Measurements from ENCODE around the gene PDGFRA.

Gene PDGFRA

GRCh38 chr4:54217642-54218495 lies 11.2 kb upstream of the PDGFRA start:
- no peaks in the 10 kb centered on the region for H3K9me3 ChIP-seq (ENCODE audit: control extremely low read depth in 1 of 5, control insufficient read depth in 4 of 5, insufficient read depth in 2 of 5, low read depth in 1 of 5, low read length in 4 of 5)
- no peaks in the 10 kb centered on the region for H3K36me3 ChIP-seq (ENCODE audit: control insufficient read depth in 4 of 4, insufficient read depth in 4 of 4, low read length in 3 of 4)
- peaks cover 0 to 7% (median 6%) of the 10 kb centered on the region in 4 experiments for H3K4me1 ChIP-seq (ENCODE audit: control extremely low read depth in 1 of 4, control insufficient read depth in 4 of 4, insufficient read depth in 4 of 4, low read length in 3 of 4)
- H3K4me3 ChIP-seq (ENCODE audit: control insufficient read depth in 1 of 7, extremely low read depth in 1 of 7, insufficient read depth in 4 of 7, low read depth in 2 of 7, low read length in 6 of 7): peak overlapping the region; percentile 31 to 74 (median 55)
- no peak overlapping the region for H3K27ac ChIP-seq (ENCODE audit: insufficient read depth in 1 of 2, low read depth in 1 of 2, low read length in 2 of 2, poor library complexity in 1 of 2, severe bottlenecking in 2 of 2)
- WGBS (ENCODE audit: insufficient coverage): 1% methylated on average over 18 of the region's 23 CpGs
- POLR2A ChIA-PET: no interaction called here
- peaks cover 6 to 23% (median 8%) of the 10 kb centered on the region in 5 experiments for H3K27me3 ChIP-seq (replicated peaks in 2 of 5; ENCODE audit: control insufficient read depth in 4 of 5, insufficient read depth in 5 of 5, low read length in 4 of 5)
- CTCF ChIA-PET: interaction anchor here (0.6 to 8.9 kb wide), 18 partner anchors 8 to 1198 kb away, joined by 3 to 121 read pairs (median 4); partner anchors contain the start of gene PDGFRA
- DNase-seq: peak; percentile 75 to 85 (median 78)

DNA sequence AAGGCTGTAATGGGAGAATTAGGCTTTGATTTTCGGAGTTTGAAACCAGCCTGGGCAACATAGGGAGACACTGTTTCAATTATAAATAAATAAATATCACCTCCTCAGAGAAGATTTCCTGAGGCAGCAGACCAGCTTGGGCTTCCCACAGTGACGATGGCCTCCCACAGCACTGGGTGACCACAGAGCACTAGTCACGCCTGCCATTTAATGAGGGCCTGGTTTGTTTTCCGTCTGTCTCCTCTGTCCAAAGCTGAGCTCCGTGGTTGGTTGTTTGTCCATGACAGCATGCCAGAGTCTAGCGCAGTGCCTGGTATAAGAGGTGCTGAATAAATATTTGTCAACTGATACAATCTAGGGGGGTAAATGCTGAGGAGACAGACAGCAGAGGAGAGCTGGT lies 10.4 kb upstream of the PDGFRA start:
- peaks cover 7 to 32% (median 11%) of the 10 kb centered on the region in 5 experiments for H3K27me3 ChIP-seq (replicated peaks in 2 of 5; ENCODE audit: control insufficient read depth in 4 of 5, insufficient read depth in 5 of 5, low read length in 4 of 5)
- no peaks in the 10 kb centered on the region for H3K36me3 ChIP-seq (ENCODE audit: control insufficient read depth in 4 of 4, insufficient read depth in 4 of 4, low read length in 3 of 4)
- POLR2A ChIA-PET: no interaction called here
- WGBS (ENCODE audit: insufficient coverage): 98% methylated on average over 5 of the region's 6 CpGs
- no peak overlapping the region for H3K27ac ChIP-seq (ENCODE audit: insufficient read depth in 1 of 2, low read depth in 1 of 2, low read length in 2 of 2, poor library complexity in 1 of 2, severe bottlenecking in 2 of 2)
- H3K4me1 ChIP-seq (ENCODE audit: control extremely low read depth in 1 of 4, control insufficient read depth in 4 of 4, insufficient read depth in 4 of 4, low read length in 3 of 4): peaks cover 0 to 7% (median 6%) of the 10 kb centered on the region in 4 experiments
- H3K9me3 ChIP-seq (ENCODE audit: control extremely low read depth in 1 of 5, control insufficient read depth in 4 of 5, insufficient read depth in 2 of 5, low read depth in 1 of 5, low read length in 4 of 5): no peaks in the 10 kb centered on the region
- H3K4me3 ChIP-seq (ENCODE audit: control insufficient read depth in 1 of 7, extremely low read depth in 1 of 7, insufficient read depth in 4 of 7, low read depth in 2 of 7, low read length in 6 of 7): no peak overlapping the region
- no peak for DNase-seq
- CTCF ChIA-PET: interaction anchor here (0.7 to 8.9 kb wide), 16 partner anchors 9 to 1199 kb away, joined by 3 to 121 read pairs (median 4); partner anchors contain the start of gene PDGFRA

DNA sequence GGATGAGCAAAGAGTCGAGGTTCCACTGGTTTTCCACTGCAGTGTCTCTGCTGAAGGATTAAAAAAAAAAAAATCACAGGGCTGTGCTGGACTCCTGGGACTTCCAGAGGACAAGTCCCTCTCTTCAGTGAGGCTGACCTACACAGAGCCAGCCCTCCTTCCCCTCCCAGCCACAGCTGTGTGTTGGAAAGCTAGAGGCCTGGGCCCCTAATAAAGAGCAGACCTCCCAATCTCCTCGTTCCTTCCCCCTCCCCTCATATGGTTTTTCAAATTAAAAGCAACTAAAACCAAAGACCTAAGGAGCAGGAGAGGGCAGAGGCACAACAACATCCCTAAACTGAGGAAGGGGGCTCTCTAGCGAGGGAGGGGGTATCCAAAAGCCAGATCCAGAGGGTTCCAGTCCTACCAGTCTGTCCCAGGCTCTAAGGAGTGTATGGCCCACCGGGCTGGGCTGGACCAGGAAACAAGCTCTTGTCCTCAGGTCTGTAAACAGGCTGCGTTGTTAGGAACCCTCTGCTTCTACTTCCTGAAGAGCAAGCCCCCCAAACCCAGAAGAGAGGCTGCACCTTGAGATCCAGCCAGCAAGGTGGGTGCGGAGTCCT lies 4.0 kb upstream of the PDGFRA start:
- no peak overlapping the region for H3K27ac ChIP-seq (ENCODE audit: insufficient read depth in 1 of 2, low read depth in 1 of 2, low read length in 2 of 2, poor library complexity in 1 of 2, severe bottlenecking in 2 of 2)
- H3K4me1 ChIP-seq (ENCODE audit: control extremely low read depth in 1 of 4, control insufficient read depth in 4 of 4, insufficient read depth in 4 of 4, low read length in 3 of 4): peaks cover 0 to 42% (median 30%) of the 10 kb centered on the region in 4 experiments
- POLR2A ChIA-PET: no interaction called here
- peak in 2 of 3 donors; percentile 5 to 20 for DNase-seq
- H3K27me3 ChIP-seq (replicated peaks in 2 of 5; ENCODE audit: control insufficient read depth in 4 of 5, insufficient read depth in 5 of 5, low read length in 4 of 5): peaks cover 0 to 84% (median 48%) of the 10 kb centered on the region in 5 experiments
- CTCF ChIA-PET: interaction anchor here (0.8 to 5.2 kb wide), 7 partner anchors 8 to 320 kb away, joined by 3 to 29 read pairs (median 7); no protein-coding TSS in a partner anchor
- H3K4me3 ChIP-seq (ENCODE audit: control insufficient read depth in 1 of 7, extremely low read depth in 1 of 7, insufficient read depth in 4 of 7, low read depth in 2 of 7, low read length in 6 of 7): no peak overlapping the region
- 59% methylated on average over 5 of the region's 6 CpGs for WGBS (ENCODE audit: insufficient coverage)
- H3K36me3 ChIP-seq (ENCODE audit: control insufficient read depth in 4 of 4, insufficient read depth in 4 of 4, low read length in 3 of 4): no peaks in the 10 kb centered on the region
- peaks cover 0 to 2% (median 0%) of the 10 kb centered on the region in 5 experiments for H3K9me3 ChIP-seq (ENCODE audit: control extremely low read depth in 1 of 5, control insufficient read depth in 4 of 5, insufficient read depth in 2 of 5, low read depth in 1 of 5, low read length in 4 of 5)

DNA sequence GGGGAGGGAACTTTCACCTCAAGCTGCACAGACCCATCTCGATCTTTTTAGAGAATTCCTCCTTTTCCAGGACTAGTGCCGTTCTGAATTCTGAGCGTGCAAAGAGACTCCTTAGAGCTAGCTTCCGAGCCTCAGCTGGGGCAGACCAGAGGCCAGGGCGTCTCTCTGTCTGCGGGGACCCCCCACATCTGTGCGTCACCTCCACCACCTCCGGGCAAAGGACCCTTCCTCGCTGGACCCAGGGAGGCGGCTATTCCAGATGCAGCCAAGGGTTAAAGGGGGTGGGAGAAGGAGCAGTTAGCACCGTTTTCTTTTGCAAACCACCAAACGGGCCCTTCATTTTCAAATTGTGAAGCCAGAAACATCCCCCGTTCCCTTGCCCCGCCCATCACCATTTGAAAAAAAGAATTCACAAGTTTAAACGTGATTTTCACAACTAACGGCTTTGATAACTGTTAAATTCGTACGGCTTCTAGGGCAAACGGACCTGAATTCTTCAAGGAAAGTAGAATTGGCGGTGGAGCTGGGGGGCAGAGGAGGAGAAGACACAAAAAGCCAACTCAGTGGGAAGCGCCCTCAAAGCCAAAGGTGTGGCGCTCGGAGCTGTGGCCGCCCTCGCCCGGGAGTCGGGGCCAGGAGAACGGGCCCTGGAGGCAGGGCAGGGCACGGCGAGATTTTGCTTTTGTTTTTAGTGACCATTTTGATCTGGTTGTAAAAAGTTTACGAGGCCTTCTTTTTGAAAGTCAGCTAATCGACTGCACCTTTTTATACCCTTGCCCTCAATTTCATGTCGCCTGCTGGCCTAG lies 3.3 kb upstream of the PDGFRA start:
- Histone ChIP-seq H3K4me3 (ENCODE audit: control insufficient read depth in 1 of 7, extremely low read depth in 1 of 7, insufficient read depth in 4 of 7, low read depth in 2 of 7, low read length in 6 of 7) (peak overlapping the region in 6 of 7 experiments; percentile 16 to 76 (median 50)), H3K36me3 (ENCODE audit: control insufficient read depth in 4 of 4, insufficient read depth in 4 of 4, low read length in 3 of 4) (no peaks in the 10 kb centered on the region), H3K27me3 (replicated peaks in 2 of 5; ENCODE audit: control insufficient read depth in 4 of 5, insufficient read depth in 5 of 5, low read length in 4 of 5) (peaks cover 0 to 91% (median 53%) of the 10 kb centered on the region in 5 experiments), H3K4me1 (ENCODE audit: control extremely low read depth in 1 of 4, control insufficient read depth in 4 of 4, insufficient read depth in 4 of 4, low read length in 3 of 4) (peaks cover 0 to 49% (median 34%) of the 10 kb centered on the region in 4 experiments), H3K27ac (ENCODE audit: insufficient read depth in 1 of 2, low read depth in 1 of 2, low read length in 2 of 2, poor library complexity in 1 of 2, severe bottlenecking in 2 of 2) (no peak overlapping the region), H3K9me3 (ENCODE audit: control extremely low read depth in 1 of 5, control insufficient read depth in 4 of 5, insufficient read depth in 2 of 5, low read depth in 1 of 5, low read length in 4 of 5) (peaks cover 0 to 2% (median 0%) of the 10 kb centered on the region in 5 experiments)
- 5% methylated on average over 27 of the region's 33 CpGs for WGBS (ENCODE audit: insufficient coverage)
- ChIA-PET POLR2A (no interaction called here), CTCF (interaction anchor here (0.6 to 5.2 kb wide), 10 partner anchors 7 to 1030 kb away, joined by 3 to 29 read pairs (median 4); no protein-coding TSS in a partner anchor)
- peak in 2 of 3 donors; percentile 68 to 70 for DNase-seq

- H3K9me3 ChIP-seq (ENCODE audit: control extremely low read depth in 1 of 5, control insufficient read depth in 4 of 5, insufficient read depth in 2 of 5, low read depth in 1 of 5, low read length in 4 of 5): peaks cover 0 to 2% (median 0%) of the 10 kb centered on the region in 5 experiments
- H3K36me3 ChIP-seq (ENCODE audit: control insufficient read depth in 4 of 4, insufficient read depth in 4 of 4, low read length in 3 of 4): no peaks in the 10 kb centered on the region
- H3K4me1 ChIP-seq (ENCODE audit: control extremely low read depth in 1 of 4, control insufficient read depth in 4 of 4, insufficient read depth in 4 of 4, low read length in 3 of 4): peaks cover 0 to 57% (median 41%) of the 10 kb centered on the region in 4 experiments
- H3K27me3 ChIP-seq (replicated peaks in 2 of 5; ENCODE audit: control insufficient read depth in 4 of 5, insufficient read depth in 5 of 5, low read length in 4 of 5): peaks cover 0 to 99% (median 60%) of the 10 kb centered on the region in 5 experiments
- 3% methylated on average over 38 of the region's 47 CpGs for WGBS (ENCODE audit: insufficient coverage)
- ChIA-PET POLR2A (no interaction called here), CTCF (interaction anchor here (0.6 to 5.2 kb wide), 10 partner anchors 6 to 1031 kb away, joined by 3 to 29 read pairs (median 4); no protein-coding TSS in a partner anchor)
- H3K27ac ChIP-seq (ENCODE audit: insufficient read depth in 1 of 2, low read depth in 1 of 2, low read length in 2 of 2, poor library complexity in 1 of 2, severe bottlenecking in 2 of 2): no peak overlapping the region
- peak overlapping the region in 6 of 7 experiments; percentile 39 to 76 (median 54) for H3K4me3 ChIP-seq (ENCODE audit: control insufficient read depth in 1 of 7, extremely low read depth in 1 of 7, insufficient read depth in 4 of 7, low read depth in 2 of 7, low read length in 6 of 7)
- DNase-seq: peak in 2 of 3 donors; percentile 30 to 40
Observed at GRCh38 chr4:54226404-54227255, 2.5 kb upstream of the PDGFRA start.

Measured in common myeloid progenitor, CD34-positive (primary cell).